HG03280 (cell line): ENCODE data around the gene OR1I1.
"Not testable (repeated sequence)": the region's sequence is repeated elsewhere in the genome, so short reads cannot be mapped to it uniquely, and the experiment has no call there.

Experiments
- ATAC-seq: cut with Tn5 transposase; IDR thresholded peaks from one replicate; pipeline ENCODE4 v1.9.1; 2021; ENCODE audit warnings: mild to moderate bottlenecking, moderate library complexity; ENCODE audit not compliant: unreplicated experiment

OR1I1 gene, protein sequence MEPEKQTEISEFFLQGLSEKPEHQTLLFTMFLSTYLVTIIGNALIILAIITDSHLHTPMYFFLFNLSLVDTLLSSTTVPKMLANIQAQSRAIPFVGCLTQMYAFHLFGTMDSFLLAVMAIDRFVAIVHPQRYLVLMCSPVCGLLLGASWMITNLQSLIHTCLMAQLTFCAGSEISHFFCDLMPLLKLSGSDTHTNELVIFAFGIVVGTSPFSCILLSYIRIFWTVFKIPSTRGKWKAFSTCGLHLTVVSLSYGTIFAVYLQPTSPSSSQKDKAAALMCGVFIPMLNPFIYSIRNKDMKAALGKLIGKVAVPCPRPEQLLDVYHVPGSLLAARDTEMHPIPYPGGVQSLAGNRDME

DNA sequence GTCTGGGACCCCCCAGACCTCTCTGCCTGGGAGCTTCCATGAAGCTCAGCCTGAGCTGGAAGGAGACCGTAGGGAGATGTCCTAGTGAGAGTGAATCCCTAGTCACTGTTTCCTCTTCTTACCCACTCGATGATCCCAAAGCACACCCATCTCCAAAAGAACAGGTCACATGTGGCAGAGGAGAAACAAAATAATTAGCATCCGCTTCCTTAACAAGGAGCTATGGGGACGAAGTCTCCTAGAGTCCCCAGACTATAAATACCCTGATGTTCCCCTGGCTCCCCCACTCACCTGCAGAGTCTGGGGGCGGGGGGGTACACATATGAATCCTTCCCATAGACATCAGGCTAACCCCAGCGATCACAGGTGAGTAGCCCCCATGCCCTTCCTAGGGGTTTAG lies at the start of gene OR1I1:
TSS of gene OR1I1 (plus strand) at position 301 of the 400 bp plus-strand sequence. CDS start 4,855 bp downstream, outside the sequence.
- ATAC-seq, result no peak

- no peak for ATAC-seq
These were observed 46.2 kb upstream of the OR1I1 start for GRCh38 chr19:15035795-15036311.

GRCh38 chr19:15037586-15037985 lies 44.4 kb upstream of the OR1I1 start:
- no peak for ATAC-seq

- no peak for ATAC-seq
These were observed 43.7 kb upstream of the OR1I1 start for GRCh38 chr19:15038294-15038693.

- ATAC-seq, result no peak
These were observed 40.0 kb upstream of the OR1I1 start for GRCh38 chr19:15042003-15042402.

GRCh38 chr19:15042826-15043225 lies 39.2 kb upstream of the OR1I1 start:
- ATAC-seq, result no peak

GRCh38 chr19:15045506-15045905 lies 36.5 kb upstream of the OR1I1 start:
- no peak for ATAC-seq

DNA sequence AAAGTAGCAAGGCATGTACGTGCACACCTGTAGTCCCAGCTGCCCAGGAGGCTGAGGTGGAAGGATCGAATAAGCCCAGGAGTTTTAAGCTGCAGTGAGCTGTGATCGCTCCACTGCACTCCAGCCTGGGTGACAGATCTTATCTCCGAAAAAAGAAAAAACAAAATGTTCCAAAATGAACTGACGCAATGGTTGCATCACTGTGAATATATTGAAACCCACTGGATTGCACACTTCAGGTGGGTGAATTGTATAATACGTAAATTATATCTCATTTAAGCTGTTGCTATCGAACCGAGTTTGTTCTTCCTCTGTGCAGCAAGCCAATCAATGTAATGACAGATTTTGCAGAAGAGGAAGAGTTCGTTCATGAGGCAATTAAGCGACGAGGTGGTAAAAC lies 34.3 kb upstream of the OR1I1 start:
- ATAC-seq, result no peak

DNA sequence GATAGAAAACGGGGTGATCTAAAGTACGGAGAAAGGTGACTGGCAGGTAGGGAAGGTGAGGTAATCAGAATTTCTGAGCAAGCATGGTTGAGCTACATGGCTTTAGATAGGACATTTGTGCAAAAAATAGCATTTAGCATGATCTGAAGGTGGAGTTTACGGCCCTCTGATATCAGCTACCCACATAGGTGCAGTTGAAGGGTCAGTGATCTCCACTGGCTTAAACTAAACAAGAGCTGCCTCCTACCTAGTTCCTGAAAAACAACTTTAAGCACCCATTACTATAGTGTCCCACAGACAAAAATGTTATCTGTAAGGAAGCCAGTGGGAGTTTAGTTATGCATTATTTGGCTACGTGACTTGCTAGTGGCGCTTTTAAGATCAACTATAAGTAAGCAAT lies 33.9 kb upstream of the OR1I1 start:
- ATAC-seq, result no peak

DNA sequence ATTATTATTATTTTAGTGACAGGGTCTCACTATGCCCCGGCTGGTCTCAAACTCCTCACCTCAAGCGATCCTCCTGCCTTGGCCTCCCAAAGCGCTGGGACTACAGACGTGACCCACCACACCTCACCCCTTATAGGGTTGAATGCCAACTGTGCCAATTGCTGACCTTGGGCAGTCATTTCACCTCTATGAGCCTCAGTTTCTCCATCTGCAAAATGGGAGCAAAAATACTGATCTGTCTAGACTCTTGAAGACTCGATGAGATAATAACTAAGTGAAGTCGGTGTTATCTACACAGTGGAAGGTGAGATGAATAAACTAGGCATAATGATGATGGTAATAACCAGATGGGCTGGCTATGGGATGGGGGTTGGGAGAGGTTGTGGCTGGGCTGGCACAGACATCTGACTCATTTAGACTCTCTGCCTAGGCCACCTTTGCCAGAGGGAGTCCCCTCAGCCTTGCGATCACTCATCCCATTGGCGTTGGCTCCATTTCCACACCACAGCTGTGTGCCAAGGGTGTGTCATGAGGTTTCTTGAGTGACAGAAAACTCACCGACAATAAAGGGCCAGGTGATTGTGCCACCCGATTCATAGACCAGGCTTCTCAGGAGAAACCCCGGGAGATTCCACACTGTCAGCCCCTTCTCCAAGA lies 33.0 kb upstream of the OR1I1 start, which contains the start of gene CASP14:
TSS of gene CASP14 (plus strand) at position 596 of the 657 bp plus-strand sequence. CDS start 2,772 bp downstream, outside the sequence.
- no peak for ATAC-seq

GRCh38 chr19:15050639-15051038 lies 31.4 kb upstream of the OR1I1 start:
- ATAC-seq, result no peak

- no peak for ATAC-seq
These were observed 20.0 kb upstream of the OR1I1 start for GRCh38 chr19:15062036-15062435.

DNA sequence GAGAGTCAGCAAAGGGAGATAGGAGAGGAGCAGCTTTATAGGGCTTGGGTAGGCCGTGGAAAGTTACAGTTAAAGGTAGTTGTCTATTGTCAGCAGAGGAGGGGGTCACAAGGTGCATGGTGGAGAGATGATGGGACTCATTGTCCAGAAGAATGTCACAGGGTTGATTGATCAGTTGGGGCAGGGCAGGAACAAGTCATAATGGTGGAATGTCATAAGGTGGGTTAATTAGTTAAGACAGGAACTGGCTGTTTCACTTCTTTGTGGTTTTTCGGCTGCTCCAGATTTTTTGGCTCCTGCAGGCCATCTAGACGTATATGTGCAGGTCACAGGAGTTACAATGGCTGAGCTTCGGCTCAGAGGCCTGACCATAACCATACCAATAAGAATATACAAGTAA lies 11.6 kb upstream of the OR1I1 start:
- not testable (repeated sequence) for ATAC-seq

GRCh38 chr19:15072930-15073647 lies 8.9 kb upstream of the OR1I1 start:
- no peak for ATAC-seq

- no peak for ATAC-seq
These were observed 7.6 kb upstream of the OR1I1 start for GRCh38 chr19:15074371-15074770.

DNA sequence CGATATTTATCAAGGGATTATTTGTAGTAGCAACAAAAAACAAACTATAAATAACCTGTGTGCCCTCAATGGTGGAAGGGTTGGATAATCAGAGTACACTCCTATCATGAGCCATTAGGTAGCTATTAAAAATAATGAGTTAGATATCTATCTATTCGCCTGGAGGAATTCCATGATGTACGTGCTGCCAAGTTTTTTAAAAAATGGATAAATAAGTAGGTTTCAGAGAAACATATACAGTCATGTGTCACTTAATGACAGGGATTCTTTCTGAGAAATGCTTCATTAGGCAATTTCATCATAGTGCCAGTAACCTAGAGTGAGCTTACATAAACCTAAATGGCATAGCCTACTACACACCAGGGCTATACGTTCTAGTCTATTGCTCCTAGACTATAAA lies 6.2 kb upstream of the OR1I1 start:
- no peak for ATAC-seq

DNA sequence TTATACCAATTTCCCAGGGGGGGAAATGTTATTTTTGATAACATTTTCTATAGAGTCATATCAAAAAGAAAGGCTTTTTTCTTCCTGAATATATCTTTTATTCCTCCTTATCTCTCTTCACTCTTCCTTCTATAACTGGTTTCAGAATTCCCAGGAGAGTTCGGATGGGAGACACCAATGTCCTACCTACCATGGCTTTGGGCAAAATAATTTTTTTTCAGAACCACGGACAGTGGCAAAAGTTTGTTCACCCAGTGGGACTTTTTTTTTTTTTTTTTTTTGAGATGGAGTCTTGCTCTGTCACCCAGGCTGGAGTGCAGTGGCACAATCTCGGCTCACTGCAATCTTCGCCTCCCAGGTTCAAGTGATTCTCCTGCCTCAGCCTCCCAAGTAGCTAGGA lies 2.0 kb upstream of the OR1I1 start:
- not testable (repeated sequence) for ATAC-seq

DNA sequence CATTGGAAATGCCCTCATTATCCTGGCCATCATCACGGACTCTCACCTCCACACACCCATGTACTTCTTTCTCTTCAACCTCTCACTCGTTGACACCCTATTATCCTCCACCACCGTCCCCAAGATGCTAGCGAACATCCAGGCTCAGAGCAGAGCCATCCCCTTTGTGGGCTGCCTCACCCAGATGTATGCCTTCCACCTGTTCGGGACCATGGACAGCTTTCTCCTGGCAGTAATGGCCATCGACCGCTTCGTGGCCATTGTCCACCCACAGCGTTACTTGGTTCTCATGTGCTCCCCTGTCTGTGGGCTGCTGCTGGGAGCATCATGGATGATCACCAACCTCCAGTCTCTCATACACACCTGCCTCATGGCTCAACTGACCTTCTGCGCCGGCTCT lies 5.2 kb downstream of the OR1I1 start:
- ATAC-seq, result no peak

- no peak for ATAC-seq
These were observed 10.1 kb downstream of the OR1I1 start for GRCh38 chr19:15091918-15092753.

DNA sequence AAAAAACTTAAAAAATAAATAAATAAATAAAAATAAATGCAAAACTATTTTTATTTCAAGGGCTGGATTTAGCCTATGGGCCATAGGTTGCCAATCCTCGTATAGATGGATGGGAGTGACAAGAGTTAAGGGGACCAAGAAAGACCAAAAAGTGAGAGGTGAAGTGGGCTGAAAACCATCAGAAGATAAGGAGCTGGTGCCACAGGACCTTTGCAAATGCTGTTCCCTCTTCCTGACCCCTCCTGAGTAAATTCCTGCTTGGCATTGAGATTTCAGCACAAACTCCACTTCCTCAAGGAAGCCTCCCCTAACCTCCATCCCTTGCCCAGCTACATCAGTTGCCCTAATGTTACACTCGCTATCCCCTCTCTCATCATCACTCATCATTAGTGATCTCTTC lies 11.0 kb downstream of the OR1I1 start:
- no peak for ATAC-seq

- no peak for ATAC-seq
These were observed 14.2 kb downstream of the OR1I1 start for GRCh38 chr19:15096223-15096622.
